ENCODE results near the gene NABP1.

Gene NABP1

GRCh38 chr2:191701696-191702095, 23.8 kb downstream of the NABP1 start:
- Histone ChIP-seq H2AK5ac (ENCODE audit: low read length) (no peak overlapping the region), H3K4me2 (ENCODE audit: low read length) (no peak overlapping the region), H3K4ac (ENCODE audit: low read depth, low read length) (no peak overlapping the region), H3K36me3 (ENCODE audit: control insufficient read depth, insufficient read depth, low read length) (no peaks in the 10 kb centered on the region), H3K27me3 (ENCODE audit: insufficient read depth, low read length, poor library complexity) (no peaks in the 10 kb centered on the region), H3K27ac (ENCODE audit: low read depth, low read length) (no peak overlapping the region), H4K5ac (ENCODE audit: low read length) (no peak overlapping the region), H3K23ac (ENCODE audit: low read length) (no peak overlapping the region), H3K4me1 (ENCODE audit: control insufficient read depth, low read depth, low read length) (no peaks in the 10 kb centered on the region), H3K18ac (ENCODE audit: low read length) (no peak overlapping the region), H3K79me2 (ENCODE audit: control insufficient read depth, insufficient read depth, low read length) (no peaks in the 10 kb centered on the region), H3K56ac (ENCODE audit: low read length) (no peak overlapping the region), H2BK120ac (ENCODE audit: low read depth, low read length) (no peak overlapping the region), H2BK5ac (ENCODE audit: low read length) (no peak overlapping the region), H3K79me1 (ENCODE audit: low read length) (no peaks in the 10 kb centered on the region), H4K8ac (ENCODE audit: low read depth, low read length) (no peak overlapping the region), H2BK15ac (replicated peaks; ENCODE audit: low read depth) (no peak overlapping the region), H3K9ac (ENCODE audit: low read length) (no peak overlapping the region), H3K4me3 (ENCODE audit: low read length) (no peak overlapping the region)
- no CpG with 5 or more reads among the region's 2 CpGs for WGBS (ENCODE audit: extremely low coverage, insufficient coverage, low lambda C conversion rate)
- no peak for DNase-seq

- Histone ChIP-seq H3K4ac (ENCODE audit: low read depth, low read length) (no peak overlapping the region), H3K23ac (ENCODE audit: low read length) (no peak overlapping the region), H2AK5ac (ENCODE audit: low read length) (no peak overlapping the region)
These were observed 25.3 kb downstream of the NABP1 start for GRCh38 chr2:191703079-191703725.

DNA sequence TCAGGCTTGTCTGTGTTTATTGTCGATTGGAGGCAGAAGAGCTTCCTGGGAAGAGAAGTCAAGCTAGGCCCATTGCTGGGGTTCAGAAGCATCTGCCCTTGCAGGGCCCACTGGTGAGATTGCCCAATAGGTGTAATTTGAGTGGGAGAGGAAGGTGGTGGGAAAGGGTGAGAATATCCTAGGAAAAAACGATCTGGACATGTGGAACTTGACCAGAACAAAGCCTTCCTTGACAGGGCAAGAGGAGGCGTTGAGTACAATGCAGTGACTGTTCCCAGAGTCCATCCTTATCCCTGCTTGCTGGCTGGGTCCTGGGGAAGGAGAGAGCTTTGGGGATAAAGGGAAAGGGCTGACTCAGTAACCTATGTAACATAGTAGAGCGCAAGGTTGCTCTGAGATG, 27.1 kb downstream of the NABP1 start:
- H2BK120ac ChIP-seq (ENCODE audit: low read depth, low read length) = no peak overlapping the region
- no peaks in the 10 kb centered on the region for H3K79me2 ChIP-seq (ENCODE audit: control insufficient read depth, insufficient read depth, low read length)
- no CpG with 5 or more reads among the region's 4 CpGs for WGBS (ENCODE audit: extremely low coverage, insufficient coverage, low lambda C conversion rate)

More at GRCh38 chr2:191703079-191703725, 25.3 kb downstream of the NABP1 start:
- Histone ChIP-seq H4K5ac (ENCODE audit: low read length) (no peak overlapping the region), H3K4me2 (ENCODE audit: low read length) (no peak overlapping the region), H3K27ac (ENCODE audit: low read depth, low read length) (no peak overlapping the region), H3K4me1 (ENCODE audit: control insufficient read depth, low read depth, low read length) (no peaks in the 10 kb centered on the region), H2BK15ac (replicated peaks; ENCODE audit: low read depth) (no peak overlapping the region), H3K9ac (ENCODE audit: low read length) (no peak overlapping the region), H3K27me3 (ENCODE audit: insufficient read depth, low read length, poor library complexity) (no peaks in the 10 kb centered on the region), H3K18ac (ENCODE audit: low read length) (no peak overlapping the region), H3K4me3 (ENCODE audit: low read length) (no peak overlapping the region), H3K56ac (ENCODE audit: low read length) (no peak overlapping the region), H3K36me3 (ENCODE audit: control insufficient read depth, insufficient read depth, low read length) (no peaks in the 10 kb centered on the region), H2BK5ac (ENCODE audit: low read length) (no peak overlapping the region), H3K79me1 (ENCODE audit: low read length) (no peaks in the 10 kb centered on the region), H4K8ac (ENCODE audit: low read depth, low read length) (no peak overlapping the region), H3K79me2 (ENCODE audit: control insufficient read depth, insufficient read depth, low read length) (no peaks in the 10 kb centered on the region), H2BK120ac (ENCODE audit: low read depth, low read length) (no peak overlapping the region)
- DNase-seq = no peak
- WGBS (ENCODE audit: extremely low coverage, insufficient coverage, low lambda C conversion rate) = no CpG with 5 or more reads among the region's 7 CpGs

GRCh38 chr2:191705701-191706100, 27.8 kb downstream of the NABP1 start:
- DNase-seq = no peak
- H3K79me1 ChIP-seq (ENCODE audit: low read length) = no peaks in the 10 kb centered on the region
- no peak overlapping the region for H3K4me2 ChIP-seq (ENCODE audit: low read length)
- no peaks in the 10 kb centered on the region for H3K36me3 ChIP-seq (ENCODE audit: control insufficient read depth, insufficient read depth, low read length)
- no peak overlapping the region for H4K5ac ChIP-seq (ENCODE audit: low read length)
- H2BK120ac ChIP-seq (ENCODE audit: low read depth, low read length) = no peak overlapping the region
- H4K8ac ChIP-seq (ENCODE audit: low read depth, low read length) = no peak overlapping the region
- H3K27ac ChIP-seq (ENCODE audit: low read depth, low read length) = no peak overlapping the region
- no peak overlapping the region for H3K18ac ChIP-seq (ENCODE audit: low read length)
- H3K4me3 ChIP-seq (ENCODE audit: low read length) = no peak overlapping the region
- H2BK15ac ChIP-seq (replicated peaks; ENCODE audit: low read depth) = no peak overlapping the region
- H3K4ac ChIP-seq (ENCODE audit: low read depth, low read length) = no peak overlapping the region
- no peaks in the 10 kb centered on the region for H3K4me1 ChIP-seq (ENCODE audit: control insufficient read depth, low read depth, low read length)
- no peak overlapping the region for H3K56ac ChIP-seq (ENCODE audit: low read length)
- no peaks in the 10 kb centered on the region for H3K79me2 ChIP-seq (ENCODE audit: control insufficient read depth, insufficient read depth, low read length)
- WGBS (ENCODE audit: extremely low coverage, insufficient coverage, low lambda C conversion rate) = no CpG with 5 or more reads among the region's 1 CpG
- no peak overlapping the region for H3K23ac ChIP-seq (ENCODE audit: low read length)
- no peak overlapping the region for H3K9ac ChIP-seq (ENCODE audit: low read length)
- no peak overlapping the region for H2BK5ac ChIP-seq (ENCODE audit: low read length)
- H3K27me3 ChIP-seq (ENCODE audit: insufficient read depth, low read length, poor library complexity) = no peaks in the 10 kb centered on the region
- H2AK5ac ChIP-seq (ENCODE audit: low read length) = no peak overlapping the region

More for the DNA sequence above, 27.1 kb downstream of the NABP1 start:
- Histone ChIP-seq H3K27me3 (ENCODE audit: insufficient read depth, low read length, poor library complexity) (no peaks in the 10 kb centered on the region), H3K18ac (ENCODE audit: low read length) (no peak overlapping the region), H4K8ac (ENCODE audit: low read depth, low read length) (no peak overlapping the region), H3K4ac (ENCODE audit: low read depth, low read length) (no peak overlapping the region), H3K4me1 (ENCODE audit: control insufficient read depth, low read depth, low read length) (no peaks in the 10 kb centered on the region), H4K5ac (ENCODE audit: low read length) (no peak overlapping the region), H3K79me1 (ENCODE audit: low read length) (no peaks in the 10 kb centered on the region), H3K23ac (ENCODE audit: low read length) (no peak overlapping the region), H3K4me2 (ENCODE audit: low read length) (no peak overlapping the region), H2BK5ac (ENCODE audit: low read length) (no peak overlapping the region), H2BK15ac (replicated peaks; ENCODE audit: low read depth) (no peak overlapping the region), H3K9ac (ENCODE audit: low read length) (no peak overlapping the region), H2AK5ac (ENCODE audit: low read length) (no peak overlapping the region), H3K4me3 (ENCODE audit: low read length) (no peak overlapping the region), H3K56ac (ENCODE audit: low read length) (no peak overlapping the region), H3K27ac (ENCODE audit: low read depth, low read length) (no peak overlapping the region), H3K36me3 (ENCODE audit: control insufficient read depth, insufficient read depth, low read length) (no peaks in the 10 kb centered on the region)
- DNase-seq = no peak

DNA sequence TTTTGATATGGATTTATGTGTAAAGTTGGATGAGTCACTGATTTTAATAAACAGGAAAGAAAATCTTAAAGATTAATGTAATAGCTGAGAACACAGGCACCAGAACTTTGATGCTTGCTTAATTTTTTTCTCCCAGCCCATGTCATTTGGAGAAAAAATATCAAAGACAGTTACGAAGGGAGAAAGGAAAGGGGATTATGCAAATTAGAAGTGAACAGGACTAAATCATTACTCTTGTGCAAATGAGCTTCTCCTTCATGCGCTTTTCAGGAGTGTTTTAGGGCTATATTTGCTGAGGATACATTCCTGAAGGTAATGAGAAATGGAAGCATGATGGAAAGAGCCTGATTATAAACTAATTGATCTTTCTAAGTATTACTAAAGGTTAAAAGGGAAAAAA, 28.9 kb downstream of the NABP1 start:
- DNase-seq = no peak
- Histone ChIP-seq H3K79me2 (ENCODE audit: control insufficient read depth, insufficient read depth, low read length) (no peaks in the 10 kb centered on the region), H3K23ac (ENCODE audit: low read length) (no peak overlapping the region), H3K27ac (ENCODE audit: low read depth, low read length) (no peak overlapping the region), H3K9ac (ENCODE audit: low read length) (no peak overlapping the region), H4K5ac (ENCODE audit: low read length) (no peak overlapping the region), H3K56ac (ENCODE audit: low read length) (no peak overlapping the region), H3K4ac (ENCODE audit: low read depth, low read length) (no peak overlapping the region), H3K4me1 (ENCODE audit: control insufficient read depth, low read depth, low read length) (no peaks in the 10 kb centered on the region), H3K4me3 (ENCODE audit: low read length) (no peak overlapping the region), H3K4me2 (ENCODE audit: low read length) (no peak overlapping the region), H3K18ac (ENCODE audit: low read length) (no peak overlapping the region), H2BK5ac (ENCODE audit: low read length) (no peak overlapping the region), H2BK15ac (replicated peaks; ENCODE audit: low read depth) (no peak overlapping the region), H2BK120ac (ENCODE audit: low read depth, low read length) (no peak overlapping the region), H4K8ac (ENCODE audit: low read depth, low read length) (no peak overlapping the region), H3K27me3 (ENCODE audit: insufficient read depth, low read length, poor library complexity) (no peaks in the 10 kb centered on the region), H2AK5ac (ENCODE audit: low read length) (no peak overlapping the region), H3K36me3 (ENCODE audit: control insufficient read depth, insufficient read depth, low read length) (no peaks in the 10 kb centered on the region), H3K79me1 (ENCODE audit: low read length) (no peaks in the 10 kb centered on the region)
- WGBS (ENCODE audit: extremely low coverage, insufficient coverage, low lambda C conversion rate) = no CpG with 5 or more reads among the region's 2 CpGs

DNA sequence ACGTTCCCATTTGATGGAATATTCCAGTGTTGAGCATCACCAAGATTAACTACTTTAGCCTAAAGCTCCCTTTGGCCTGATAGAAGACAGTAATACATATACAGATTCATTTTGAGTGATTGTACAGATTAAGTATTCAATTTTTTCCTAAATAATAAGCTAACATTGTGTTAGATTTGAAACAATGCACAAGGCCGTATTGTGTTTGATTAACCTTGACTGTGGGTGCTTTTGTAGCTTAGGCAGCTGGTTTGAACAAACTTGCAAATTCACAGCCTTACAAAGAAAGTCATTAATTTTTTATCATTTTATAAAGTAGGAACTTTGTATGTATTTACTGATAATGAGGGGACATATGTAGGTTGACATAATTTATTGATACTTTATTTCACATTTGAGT, 29.6 kb downstream of the NABP1 start:
- H2BK5ac ChIP-seq (ENCODE audit: low read length) = no peak overlapping the region
- H3K9ac ChIP-seq (ENCODE audit: low read length) = no peak overlapping the region
- no peak overlapping the region for H3K27ac ChIP-seq (ENCODE audit: low read depth, low read length)
- no peaks in the 10 kb centered on the region for H3K79me1 ChIP-seq (ENCODE audit: low read length)
- no peaks in the 10 kb centered on the region for H3K27me3 ChIP-seq (ENCODE audit: insufficient read depth, low read length, poor library complexity)
- H3K23ac ChIP-seq (ENCODE audit: low read length) = no peak overlapping the region
- no peak overlapping the region for H2BK120ac ChIP-seq (ENCODE audit: low read depth, low read length)
- DNase-seq = no peak
- H3K79me2 ChIP-seq (ENCODE audit: control insufficient read depth, insufficient read depth, low read length) = no peaks in the 10 kb centered on the region
- WGBS (ENCODE audit: extremely low coverage, insufficient coverage, low lambda C conversion rate) = no CpG with 5 or more reads among the region's 2 CpGs
- H3K4me1 ChIP-seq (ENCODE audit: control insufficient read depth, low read depth, low read length) = no peaks in the 10 kb centered on the region
- H3K4ac ChIP-seq (ENCODE audit: low read depth, low read length) = no peak overlapping the region
- H3K36me3 ChIP-seq (ENCODE audit: control insufficient read depth, insufficient read depth, low read length) = no peaks in the 10 kb centered on the region
- no peak overlapping the region for H3K4me3 ChIP-seq (ENCODE audit: low read length)
- H3K56ac ChIP-seq (ENCODE audit: low read length) = no peak overlapping the region
- H2AK5ac ChIP-seq (ENCODE audit: low read length) = no peak overlapping the region
- H4K5ac ChIP-seq (ENCODE audit: low read length) = no peak overlapping the region
- no peak overlapping the region for H3K4me2 ChIP-seq (ENCODE audit: low read length)
- H4K8ac ChIP-seq (ENCODE audit: low read depth, low read length) = no peak overlapping the region
- H3K18ac ChIP-seq (ENCODE audit: low read length) = no peak overlapping the region
- no peak overlapping the region for H2BK15ac ChIP-seq (replicated peaks; ENCODE audit: low read depth)
